ENCODE results near the gene STARD7.

STARD7 gene

DNA sequence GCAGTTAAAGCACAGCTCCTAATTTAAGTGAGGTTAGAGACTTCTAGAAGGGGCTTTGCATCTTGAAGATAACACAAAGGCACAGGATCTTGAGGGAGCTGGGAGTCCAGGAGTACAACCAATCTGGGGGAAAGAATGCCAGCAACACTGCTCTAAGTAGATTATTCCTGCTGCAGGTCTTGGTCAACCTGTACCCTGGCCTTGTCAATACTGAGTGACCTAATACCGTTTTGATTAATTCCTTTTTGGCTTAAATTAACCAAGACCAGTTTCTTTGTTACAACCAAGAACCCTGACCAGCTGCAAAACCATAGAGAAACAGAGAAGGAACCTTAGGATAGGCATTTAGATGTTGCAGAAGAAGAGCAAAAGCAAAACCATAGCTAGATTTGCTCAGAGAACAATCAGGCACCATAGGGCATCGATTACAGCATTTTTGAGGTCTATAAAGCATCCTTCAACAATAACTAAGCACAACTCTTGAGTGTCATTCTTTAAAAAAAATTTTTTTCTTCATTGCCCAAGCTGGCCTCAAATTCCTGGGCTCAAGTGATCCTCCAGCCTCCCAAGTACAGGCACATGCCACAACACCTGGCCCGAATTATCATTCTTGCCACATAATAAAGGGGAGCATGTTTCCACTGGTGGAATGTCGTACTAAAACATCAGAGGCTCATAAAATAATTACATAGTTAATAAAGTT lies 6.3 kb downstream of the STARD7 start:
- TF ChIP-seq CTCF (IDR thresholded peaks at IDR 0.05; ENCODE audit: control insufficient read depth, insufficient read depth, low read depth, low read length, missing control alignments), result no peak
- DNase-seq (ENCODE audit: low read depth), result peak; percentile 39
- no peak overlapping the region for H3K4me3 ChIP-seq (ENCODE audit: control insufficient read depth, low read depth, low read length)

GRCh38 chr2:96201338-96201737 lies 7.3 kb downstream of the STARD7 start:
- H3K4me3 ChIP-seq (ENCODE audit: control insufficient read depth, low read depth, low read length), result no peak overlapping the region
- DNase-seq (ENCODE audit: low read depth), result no peak
- no peak for TF ChIP-seq CTCF (IDR thresholded peaks at IDR 0.05; ENCODE audit: control insufficient read depth, insufficient read depth, low read depth, low read length, missing control alignments)

- no peak for TF ChIP-seq CTCF (IDR thresholded peaks at IDR 0.05; ENCODE audit: control insufficient read depth, insufficient read depth, low read depth, low read length, missing control alignments)
- no peak overlapping the region for H3K4me3 ChIP-seq (ENCODE audit: control insufficient read depth, low read depth, low read length)
- DNase-seq (ENCODE audit: low read depth), result no peak
These were observed 9.7 kb downstream of the STARD7 start for GRCh38 chr2:96198921-96199320.

DNA sequence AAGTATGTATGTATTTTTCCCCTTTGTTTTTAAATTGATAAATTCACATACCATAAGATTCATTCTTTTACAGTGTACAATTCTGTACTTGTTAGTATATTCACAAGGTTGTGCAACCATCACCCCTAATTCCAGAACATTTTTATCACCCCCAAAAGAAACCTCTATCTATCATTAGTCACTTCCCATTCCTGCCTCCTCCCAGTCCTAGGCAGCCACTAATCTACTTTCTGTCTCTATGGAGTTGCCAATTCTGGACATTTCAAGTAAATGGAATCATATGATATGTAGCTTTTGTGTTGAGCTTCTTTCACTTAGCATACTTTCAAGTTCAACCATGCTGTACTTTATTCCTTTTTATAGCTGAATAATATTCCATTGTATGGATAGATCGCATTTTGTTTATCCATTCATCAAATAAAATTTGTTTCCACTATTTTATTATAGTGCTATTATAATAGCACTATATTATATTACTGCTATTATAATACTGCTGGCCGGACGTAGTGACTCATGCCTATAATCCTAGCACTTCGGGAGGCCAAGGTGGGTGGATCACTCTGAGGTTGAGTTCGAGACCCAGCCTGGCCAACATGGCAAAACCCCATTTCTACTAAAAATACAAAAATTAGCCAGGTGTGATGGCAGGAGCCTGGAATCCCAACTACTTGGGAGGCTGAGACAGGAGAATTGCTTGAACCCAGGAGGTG lies 10.9 kb downstream of the STARD7 start:
- H3K4me3 ChIP-seq (ENCODE audit: control insufficient read depth, low read depth, low read length), result no peak overlapping the region
- TF ChIP-seq CTCF (IDR thresholded peaks at IDR 0.05; ENCODE audit: control insufficient read depth, insufficient read depth, low read depth, low read length, missing control alignments), result no peak
- no peak for DNase-seq (ENCODE audit: low read depth)

- no peak overlapping the region for H3K4me3 ChIP-seq (ENCODE audit: control insufficient read depth, low read depth, low read length)
- TF ChIP-seq CTCF (IDR thresholded peaks at IDR 0.05; ENCODE audit: control insufficient read depth, insufficient read depth, low read depth, low read length, missing control alignments), result no peak
- peak; percentile 71 for DNase-seq (ENCODE audit: low read depth)
These were observed 13.1 kb downstream of the STARD7 start for GRCh38 chr2:96195410-96196066.

GRCh38 chr2:96191937-96192670 lies 16.5 kb downstream of the STARD7 start:
- TF ChIP-seq CTCF (IDR thresholded peaks at IDR 0.05; ENCODE audit: control insufficient read depth, insufficient read depth, low read depth, low read length, missing control alignments), result no peak
- DNase-seq (ENCODE audit: low read depth), result no peak
- H3K4me3 ChIP-seq (ENCODE audit: control insufficient read depth, low read depth, low read length), result no peak overlapping the region

Measured in AG09309 (cell line).